ENCODE measurements around the gene SLC19A3. TPM values are rescaled to one million over a fixed set of nuclear protein-coding genes. Genes with fewer than 3 reads are reported as not detected.

Gene SLC19A3
- total and polyA plus RNA-seq, 2 donors = 0.57 to 0.78 TPM

- no peaks in the 10 kb centered on the region for H3K36me3 ChIP-seq (ENCODE audit: control insufficient read depth in 2 of 2, insufficient read depth in 2 of 2, low read length in 1 of 2)
- 91% methylated on average over 8 of the region's 8 CpGs for WGBS
- H3K9me3 ChIP-seq (ENCODE audit: control insufficient read depth in 2 of 2, insufficient read depth in 1 of 2, low read length in 1 of 2) = no peaks in the 10 kb centered on the region
- H3K4me3 ChIP-seq (ENCODE audit: low read length in 2 of 2) = no peak overlapping the region
- H3K4me1 ChIP-seq (ENCODE audit: control insufficient read depth in 2 of 2, insufficient read depth in 2 of 2, low read length in 2 of 2) = no peaks in the 10 kb centered on the region
- no peaks in the 10 kb centered on the region for H3K27me3 ChIP-seq (ENCODE audit: control insufficient read depth in 2 of 2, insufficient read depth in 1 of 2, low read length in 1 of 2)
- H3K27ac ChIP-seq (ENCODE audit: low read depth in 1 of 2, low read length in 1 of 2) = no peak overlapping the region
- no peak for DNase-seq (ENCODE audit: low read depth in 6 of 9, low spot score in 9 of 9)
Observed at GRCh38 chr2:227657199-227657845, 60.5 kb downstream of the SLC19A3 start.

- no peak overlapping the region for H3K4me3 ChIP-seq (ENCODE audit: low read length in 2 of 2)
- no peaks in the 10 kb centered on the region for H3K27me3 ChIP-seq (ENCODE audit: control insufficient read depth in 2 of 2, insufficient read depth in 1 of 2, low read length in 1 of 2)
- H3K27ac ChIP-seq (ENCODE audit: low read depth in 1 of 2, low read length in 1 of 2) = no peak overlapping the region
- WGBS = 96% methylated on average over 1 of the region's 1 CpG
- DNase-seq (ENCODE audit: low read depth in 6 of 9, low spot score in 9 of 9) = no peak
- H3K9me3 ChIP-seq (ENCODE audit: control insufficient read depth in 2 of 2, insufficient read depth in 1 of 2, low read length in 1 of 2) = no peaks in the 10 kb centered on the region
- H3K4me1 ChIP-seq (ENCODE audit: control insufficient read depth in 2 of 2, insufficient read depth in 2 of 2, low read length in 2 of 2) = no peaks in the 10 kb centered on the region
- no peaks in the 10 kb centered on the region for H3K36me3 ChIP-seq (ENCODE audit: control insufficient read depth in 2 of 2, insufficient read depth in 2 of 2, low read length in 1 of 2)
Observed at GRCh38 chr2:227655454-227655853, 62.4 kb downstream of the SLC19A3 start.

DNA sequence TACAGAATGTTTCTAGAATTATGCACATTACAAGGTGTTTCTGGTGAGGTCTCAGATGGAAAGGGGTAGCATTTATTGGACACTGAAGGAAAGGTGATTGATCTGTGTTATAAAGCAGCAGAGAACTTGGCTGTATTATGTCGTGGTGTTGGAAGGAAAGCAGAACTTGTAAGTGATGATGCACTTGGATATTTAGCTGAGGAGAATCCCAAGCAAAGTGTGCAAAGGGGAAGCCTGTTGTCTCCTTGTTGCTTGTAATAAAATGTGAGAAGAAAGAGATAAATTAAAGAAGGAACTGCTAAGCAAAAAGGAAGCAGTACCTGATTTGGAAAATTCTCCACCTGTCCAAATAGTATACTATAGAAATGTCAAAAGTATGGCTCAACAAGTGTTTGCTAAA, 63.4 kb downstream of the SLC19A3 start:
- no peak overlapping the region for H3K27ac ChIP-seq (ENCODE audit: low read depth in 1 of 2, low read length in 1 of 2)
- WGBS = 70% methylated on average over 1 of the region's 1 CpG
- no peak for DNase-seq (ENCODE audit: low read depth in 6 of 9, low spot score in 9 of 9)
- H3K4me1 ChIP-seq (ENCODE audit: control insufficient read depth in 2 of 2, insufficient read depth in 2 of 2, low read length in 2 of 2) = no peaks in the 10 kb centered on the region
- H3K4me3 ChIP-seq (ENCODE audit: low read length in 2 of 2) = no peak overlapping the region
- H3K27me3 ChIP-seq (ENCODE audit: control insufficient read depth in 2 of 2, insufficient read depth in 1 of 2, low read length in 1 of 2) = no peaks in the 10 kb centered on the region
- no peaks in the 10 kb centered on the region for H3K36me3 ChIP-seq (ENCODE audit: control insufficient read depth in 2 of 2, insufficient read depth in 2 of 2, low read length in 1 of 2)
- no peaks in the 10 kb centered on the region for H3K9me3 ChIP-seq (ENCODE audit: control insufficient read depth in 2 of 2, insufficient read depth in 1 of 2, low read length in 1 of 2)

- 78% methylated on average over 4 of the region's 4 CpGs for WGBS
Observed at GRCh38 chr2:227653419-227653818, 64.4 kb downstream of the SLC19A3 start.

GRCh38 chr2:227643990-227644551, 73.8 kb downstream of the SLC19A3 start:
- Histone ChIP-seq H3K36me3 (ENCODE audit: control insufficient read depth in 2 of 2, insufficient read depth in 2 of 2, low read length in 1 of 2) (no peaks in the 10 kb centered on the region), H3K27ac (ENCODE audit: low read depth in 1 of 2, low read length in 1 of 2) (no peak overlapping the region), H3K9me3 (ENCODE audit: control insufficient read depth in 2 of 2, insufficient read depth in 1 of 2, low read length in 1 of 2) (no peaks in the 10 kb centered on the region), H3K4me3 (ENCODE audit: low read length in 2 of 2) (no peak overlapping the region), H3K27me3 (ENCODE audit: control insufficient read depth in 2 of 2, insufficient read depth in 1 of 2, low read length in 1 of 2) (no peaks in the 10 kb centered on the region), H3K4me1 (ENCODE audit: control insufficient read depth in 2 of 2, insufficient read depth in 2 of 2, low read length in 2 of 2) (no peaks in the 10 kb centered on the region)
- 91% methylated on average over 5 of the region's 5 CpGs for WGBS
- no peak for DNase-seq (ENCODE audit: low read depth in 6 of 9, low spot score in 9 of 9)

More at GRCh38 chr2:227653419-227653818, 64.4 kb downstream of the SLC19A3 start:
- no peaks in the 10 kb centered on the region for H3K36me3 ChIP-seq (ENCODE audit: control insufficient read depth in 2 of 2, insufficient read depth in 2 of 2, low read length in 1 of 2)
- H3K4me1 ChIP-seq (ENCODE audit: control insufficient read depth in 2 of 2, insufficient read depth in 2 of 2, low read length in 2 of 2) = no peaks in the 10 kb centered on the region
- H3K27me3 ChIP-seq (ENCODE audit: control insufficient read depth in 2 of 2, insufficient read depth in 1 of 2, low read length in 1 of 2) = no peaks in the 10 kb centered on the region
- no peaks in the 10 kb centered on the region for H3K9me3 ChIP-seq (ENCODE audit: control insufficient read depth in 2 of 2, insufficient read depth in 1 of 2, low read length in 1 of 2)
- H3K27ac ChIP-seq (ENCODE audit: low read depth in 1 of 2, low read length in 1 of 2) = no peak overlapping the region
- DNase-seq (ENCODE audit: low read depth in 6 of 9, low spot score in 9 of 9) = no peak
- no peak overlapping the region for H3K4me3 ChIP-seq (ENCODE audit: low read length in 2 of 2)

- Histone ChIP-seq H3K9me3 (ENCODE audit: control insufficient read depth in 2 of 2, insufficient read depth in 1 of 2, low read length in 1 of 2) (no peaks in the 10 kb centered on the region), H3K36me3 (ENCODE audit: control insufficient read depth in 2 of 2, insufficient read depth in 2 of 2, low read length in 1 of 2) (no peaks in the 10 kb centered on the region), H3K4me3 (ENCODE audit: low read length in 2 of 2) (no peak overlapping the region), H3K27me3 (ENCODE audit: control insufficient read depth in 2 of 2, insufficient read depth in 1 of 2, low read length in 1 of 2) (no peaks in the 10 kb centered on the region), H3K27ac (ENCODE audit: low read depth in 1 of 2, low read length in 1 of 2) (no peak overlapping the region), H3K4me1 (ENCODE audit: control insufficient read depth in 2 of 2, insufficient read depth in 2 of 2, low read length in 2 of 2) (no peaks in the 10 kb centered on the region)
- DNase-seq (ENCODE audit: low read depth in 6 of 9, low spot score in 9 of 9) = no peak
- 70% methylated on average over 2 of the region's 2 CpGs for WGBS
Observed at GRCh38 chr2:227642656-227643055, 75.2 kb downstream of the SLC19A3 start.

DNA sequence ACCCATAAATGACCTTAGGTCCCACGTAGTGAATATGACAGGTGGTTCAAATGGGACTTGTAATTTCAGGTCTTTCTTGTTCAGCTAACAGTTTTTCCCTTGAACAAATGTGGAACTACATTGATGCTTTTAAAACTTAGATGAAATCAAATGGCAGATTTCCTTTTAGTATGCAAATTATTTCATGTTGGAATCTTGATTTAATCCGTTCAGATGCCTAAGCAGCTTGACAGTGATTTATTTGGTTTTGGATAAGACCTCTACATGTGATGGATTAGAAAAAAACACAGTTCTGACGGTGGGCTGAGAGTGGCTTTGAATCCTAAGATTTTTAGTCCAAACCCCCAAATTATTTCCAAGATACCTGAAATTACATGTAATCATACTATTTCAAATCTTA, 83.6 kb downstream of the SLC19A3 start:
- Histone ChIP-seq H3K27ac (ENCODE audit: low read depth in 1 of 2, low read length in 1 of 2) (no peak overlapping the region), H3K4me3 (ENCODE audit: low read length in 2 of 2) (no peak overlapping the region), H3K27me3 (ENCODE audit: control insufficient read depth in 2 of 2, insufficient read depth in 1 of 2, low read length in 1 of 2) (no peaks in the 10 kb centered on the region), H3K9me3 (ENCODE audit: control insufficient read depth in 2 of 2, insufficient read depth in 1 of 2, low read length in 1 of 2) (no peaks in the 10 kb centered on the region), H3K36me3 (ENCODE audit: control insufficient read depth in 2 of 2, insufficient read depth in 2 of 2, low read length in 1 of 2) (no peaks in the 10 kb centered on the region), H3K4me1 (ENCODE audit: control insufficient read depth in 2 of 2, insufficient read depth in 2 of 2, low read length in 2 of 2) (no peaks in the 10 kb centered on the region)
- no peak for DNase-seq (ENCODE audit: low read depth in 6 of 9, low spot score in 9 of 9)
- WGBS = 88% methylated on average over 3 of the region's 3 CpGs

Other genes with a start within 250 kb of the SLC19A3 start
- gene AGFG1, start 245.9 kb downstream of the SLC19A3 start, total RNA-seq = 47.4 TPM
- 56.3 TPM for gene AGFG1, start 245.9 kb downstream of the SLC19A3 start, polyA plus RNA-seq
- gene SCYGR2, start 119.1 kb downstream of the SLC19A3 start, total RNA-seq = not detected
- gene SCYGR2, start 119.1 kb downstream of the SLC19A3 start, polyA plus RNA-seq = not detected
- gene SCYGR3, start 103.2 kb downstream of the SLC19A3 start, total RNA-seq = not detected
- gene SCYGR3, start 103.2 kb downstream of the SLC19A3 start, polyA plus RNA-seq = not detected
- gene SCYGR4, start 100.5 kb downstream of the SLC19A3 start, total RNA-seq = not detected
- not detected for gene SCYGR4, start 100.5 kb downstream of the SLC19A3 start, polyA plus RNA-seq
- gene SCYGR5, start 51.2 kb downstream of the SLC19A3 start, total RNA-seq = not detected
- not detected for gene SCYGR5, start 51.2 kb downstream of the SLC19A3 start, polyA plus RNA-seq
- gene SCYGR6, start 6.7 kb upstream of the SLC19A3 start, total RNA-seq = not detected
- not detected for gene SCYGR6, start 6.7 kb upstream of the SLC19A3 start, polyA plus RNA-seq
- gene SCYGR7, start 10.3 kb upstream of the SLC19A3 start, total RNA-seq = not detected
- not detected for gene SCYGR7, start 10.3 kb upstream of the SLC19A3 start, polyA plus RNA-seq
- not detected for gene SCYGR8, start 27.9 kb upstream of the SLC19A3 start, total RNA-seq
- gene SCYGR8, start 27.9 kb upstream of the SLC19A3 start, polyA plus RNA-seq = not detected
- gene CCL20, start 95.8 kb upstream of the SLC19A3 start, total RNA-seq = 2.8 TPM
- 15.0 TPM for gene CCL20, start 95.8 kb upstream of the SLC19A3 start, polyA plus RNA-seq
- 0.28 TPM for gene DAW1, start 153.6 kb upstream of the SLC19A3 start, total RNA-seq
- 0.34 TPM for gene DAW1, start 153.6 kb upstream of the SLC19A3 start, polyA plus RNA-seq

Measured in thymus (tissue), 11 donors.